GM12878 (cell line): ENCODE data around the gene BNIP3.

ENCODE experiments used
- HDAC6 ChIP-seq: fragments of 200-600 bp; sonication (generic); IDR thresholded peaks from one replicate; pipeline ENCODE4 v1.8.0; 2017; ENCODE audit warnings: antibody characterized with exemption; ENCODE audit not compliant: unreplicated experiment
- MTA3 ChIP-seq: IDR thresholded peaks from 2 replicates; pipeline ENCODE4 v1.6.1; 2012; ENCODE audit warnings: low read length, inconsistent platforms, borderline replicate concordance
- NR2C1 ChIP-seq: fragments of 450-650 bp; IDR thresholded peaks from 2 replicates; pipeline ENCODE4 v1.6.1; 2017; ENCODE audit warnings: antibody characterized with exemption, mild to moderate bottlenecking, moderate library complexity
- RB1 ChIP-seq: fragments of 450-650 bp; formaldehyde crosslinking; IDR thresholded peaks from 2 replicates; pipeline ENCODE4 v1.6.1; 2017; ENCODE audit warnings: mild to moderate bottlenecking, borderline replicate concordance
- TF ChIP-seq, protein P1 (sequence below), 3 experiments: IDR thresholded peaks in 2 of 3; conservative IDR thresholded peaks in 1 of 3; 2 replicates each; pipeline ENCODE4 v1.5.1; 2011; ENCODE audit warnings: low read depth in 3 of 3, low read length in 3 of 3, mild to moderate bottlenecking in 3 of 3, control low read depth in 2 of 3, moderate library complexity in 2 of 3, inconsistent platforms in 1 of 3, mixed read lengths in 1 of 3; ENCODE audit not compliant: control insufficient read depth in 2 of 3, insufficient read depth in 1 of 3; ENCODE audit errors: extremely low read depth in 1 of 3
- TF ChIP-seq, protein P2 (sequence below): IDR thresholded peaks from 2 replicates; pipeline ENCODE4 v1.6.1; 2011; ENCODE audit warnings: mild to moderate bottlenecking, low read depth, low read length, moderate library complexity; ENCODE audit not compliant: insufficient replicate concordance
- TF ChIP-seq, protein P3 (sequence below): IDR thresholded peaks from 2 replicates; pipeline ENCODE4 v1.6.1; 2011; ENCODE audit warnings: borderline replicate concordance, low read depth, mild to moderate bottlenecking, moderate library complexity, low read length; ENCODE audit not compliant: insufficient read depth, poor library complexity, severe bottlenecking

DNA sequence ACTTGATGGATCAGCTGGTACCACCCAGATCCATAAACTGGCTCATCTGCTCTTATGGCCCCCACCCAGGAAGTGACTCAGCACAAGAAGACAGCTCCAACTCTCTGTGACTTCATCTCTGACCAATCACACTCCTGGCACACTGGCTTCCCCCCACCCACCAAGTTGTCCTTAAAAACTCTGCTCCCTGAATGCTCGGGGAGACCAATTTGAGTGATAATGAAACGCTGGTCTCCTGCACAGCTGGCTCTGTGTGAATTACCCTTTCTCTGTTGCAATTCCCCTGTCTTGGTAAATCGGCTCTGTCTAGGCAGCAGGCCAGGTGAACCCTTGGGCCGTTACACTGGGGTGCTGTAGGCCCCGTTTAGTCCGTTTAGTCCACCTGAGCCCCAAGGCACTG is 23.4 kb upstream of the BNIP3 start:
- TF ChIP-seq HDAC6 = no peak
- TF ChIP-seq, protein P1, sequence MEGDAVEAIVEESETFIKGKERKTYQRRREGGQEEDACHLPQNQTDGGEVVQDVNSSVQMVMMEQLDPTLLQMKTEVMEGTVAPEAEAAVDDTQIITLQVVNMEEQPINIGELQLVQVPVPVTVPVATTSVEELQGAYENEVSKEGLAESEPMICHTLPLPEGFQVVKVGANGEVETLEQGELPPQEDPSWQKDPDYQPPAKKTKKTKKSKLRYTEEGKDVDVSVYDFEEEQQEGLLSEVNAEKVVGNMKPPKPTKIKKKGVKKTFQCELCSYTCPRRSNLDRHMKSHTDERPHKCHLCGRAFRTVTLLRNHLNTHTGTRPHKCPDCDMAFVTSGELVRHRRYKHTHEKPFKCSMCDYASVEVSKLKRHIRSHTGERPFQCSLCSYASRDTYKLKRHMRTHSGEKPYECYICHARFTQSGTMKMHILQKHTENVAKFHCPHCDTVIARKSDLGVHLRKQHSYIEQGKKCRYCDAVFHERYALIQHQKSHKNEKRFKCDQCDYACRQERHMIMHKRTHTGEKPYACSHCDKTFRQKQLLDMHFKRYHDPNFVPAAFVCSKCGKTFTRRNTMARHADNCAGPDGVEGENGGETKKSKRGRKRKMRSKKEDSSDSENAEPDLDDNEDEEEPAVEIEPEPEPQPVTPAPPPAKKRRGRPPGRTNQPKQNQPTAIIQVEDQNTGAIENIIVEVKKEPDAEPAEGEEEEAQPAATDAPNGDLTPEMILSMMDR (IDR thresholded peaks at IDR 0.05 in 2 of 3, conservative IDR thresholded peaks at IDR 0.05 in 1 of 3; ENCODE audit: control insufficient read depth in 2 of 3, extremely low read depth in 1 of 3, insufficient read depth in 1 of 3, low read depth in 3 of 3, low read length in 3 of 3) = no peak
- TF ChIP-seq, protein P2, sequence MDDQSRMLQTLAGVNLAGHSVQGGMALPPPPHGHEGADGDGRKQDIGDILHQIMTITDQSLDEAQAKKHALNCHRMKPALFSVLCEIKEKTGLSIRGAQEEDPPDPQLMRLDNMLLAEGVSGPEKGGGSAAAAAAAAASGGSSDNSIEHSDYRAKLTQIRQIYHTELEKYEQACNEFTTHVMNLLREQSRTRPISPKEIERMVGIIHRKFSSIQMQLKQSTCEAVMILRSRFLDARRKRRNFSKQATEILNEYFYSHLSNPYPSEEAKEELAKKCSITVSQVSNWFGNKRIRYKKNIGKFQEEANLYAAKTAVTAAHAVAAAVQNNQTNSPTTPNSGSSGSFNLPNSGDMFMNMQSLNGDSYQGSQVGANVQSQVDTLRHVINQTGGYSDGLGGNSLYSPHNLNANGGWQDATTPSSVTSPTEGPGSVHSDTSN = no peak
- no peak for TF ChIP-seq NR2C1
- no peak for TF ChIP-seq RB1
- TF ChIP-seq, protein P3, sequence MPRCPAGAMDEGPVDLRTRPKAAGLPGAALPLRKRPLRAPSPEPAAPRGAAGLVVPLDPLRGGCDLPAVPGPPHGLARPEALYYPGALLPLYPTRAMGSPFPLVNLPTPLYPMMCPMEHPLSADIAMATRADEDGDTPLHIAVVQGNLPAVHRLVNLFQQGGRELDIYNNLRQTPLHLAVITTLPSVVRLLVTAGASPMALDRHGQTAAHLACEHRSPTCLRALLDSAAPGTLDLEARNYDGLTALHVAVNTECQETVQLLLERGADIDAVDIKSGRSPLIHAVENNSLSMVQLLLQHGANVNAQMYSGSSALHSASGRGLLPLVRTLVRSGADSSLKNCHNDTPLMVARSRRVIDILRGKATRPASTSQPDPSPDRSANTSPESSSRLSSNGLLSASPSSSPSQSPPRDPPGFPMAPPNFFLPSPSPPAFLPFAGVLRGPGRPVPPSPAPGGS = no peak
- TF ChIP-seq MTA3 = no peak
